ENCODE results near the gene IL6ST. TPM values are rescaled to one million over a fixed set of nuclear protein-coding genes. Genes with fewer than 3 reads are reported as not detected.
A peak's percentile ranks its signal among the peaks of the same experiment; 100 is the strongest.

The IL6ST gene
- polyA plus RNA-seq, 1 donor (not counting 4 experiments of a cell fraction or from before 2014, with no cell fraction given), result 41.3 TPM

DNA sequence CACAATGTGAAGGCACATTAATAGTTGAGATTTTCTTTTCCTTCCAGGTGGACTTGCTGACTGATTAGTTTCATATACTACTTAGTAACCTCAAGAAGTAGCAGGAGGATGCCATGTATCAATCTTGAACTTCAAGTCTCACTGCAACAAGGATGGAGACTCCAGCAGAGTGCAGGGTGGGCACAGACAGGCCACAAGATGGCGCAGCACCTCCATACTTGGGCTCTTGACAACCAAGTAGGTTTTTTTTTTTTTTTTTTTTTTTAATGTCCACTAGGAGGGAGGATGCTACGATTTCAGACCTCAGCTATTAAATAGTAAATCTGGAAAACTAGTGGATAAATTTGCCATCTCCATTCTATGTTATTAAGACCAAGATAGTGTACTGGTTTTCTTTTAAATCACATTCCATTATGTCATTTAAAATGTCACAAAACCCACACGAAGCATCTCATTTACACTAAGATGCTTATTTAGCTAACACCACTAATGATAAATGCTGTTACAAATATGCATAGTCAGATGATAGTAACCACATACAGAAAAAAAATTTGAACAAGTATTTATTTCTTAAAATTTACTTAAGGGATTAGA, 58.6 kb downstream of the IL6ST start:
- Histone ChIP-seq H3K79me2 (ENCODE audit: control insufficient read depth, insufficient read depth, low read length) (no peaks in the 10 kb centered on the region), H3K27ac (ENCODE audit: control insufficient read depth, insufficient read depth, low read length) (no peak overlapping the region), H3K36me3 (ENCODE audit: control insufficient read depth in 2 of 2, extremely low read depth in 1 of 2, insufficient read depth in 2 of 2, low read length in 2 of 2) (no peaks in the 10 kb centered on the region), H3K4me2 (ENCODE audit: control insufficient read depth, extremely low read depth, insufficient read depth, low read depth, low read length) (no peak overlapping the region), H3K4me1 (ENCODE audit: control insufficient read depth, extremely low read depth, insufficient read depth, low read length) (no peaks in the 10 kb centered on the region), H3K4me3 (ENCODE audit: control insufficient read depth in 2 of 3, extremely low read depth in 1 of 3, insufficient read depth in 2 of 3, low read depth in 1 of 3, low read length in 3 of 3) (no peak overlapping the region), H2AFZ (ENCODE audit: control insufficient read depth, low read length) (no peak overlapping the region), H3K9ac (ENCODE audit: control insufficient read depth, extremely low read depth, insufficient read depth, low read length) (no peak overlapping the region), H4K20me1 (ENCODE audit: control insufficient read depth, extremely low read depth, insufficient read depth, low read length) (no peaks in the 10 kb centered on the region), H3K9me1 (ENCODE audit: control insufficient read depth, extremely low read depth, insufficient read depth, low read length) (no peaks in the 10 kb centered on the region), H3K27me3 (ENCODE audit: control insufficient read depth, extremely low read depth, insufficient read depth, low read length) (no peaks in the 10 kb centered on the region), H3K9me3 (ENCODE audit: control insufficient read depth, low read depth, low read length) (no peaks in the 10 kb centered on the region)
- FAIRE-seq (peak; percentile 61), DNase-seq (ENCODE audit: low read depth, low spot score) (peak; percentile 64)
- dilution Hi-C loops (cut with MboI; ENCODE audit: extremely low pct_ligation_motif_present, low sequenced_read_pairs), result no loop called here
- TF ChIP-seq, protein P1, sequence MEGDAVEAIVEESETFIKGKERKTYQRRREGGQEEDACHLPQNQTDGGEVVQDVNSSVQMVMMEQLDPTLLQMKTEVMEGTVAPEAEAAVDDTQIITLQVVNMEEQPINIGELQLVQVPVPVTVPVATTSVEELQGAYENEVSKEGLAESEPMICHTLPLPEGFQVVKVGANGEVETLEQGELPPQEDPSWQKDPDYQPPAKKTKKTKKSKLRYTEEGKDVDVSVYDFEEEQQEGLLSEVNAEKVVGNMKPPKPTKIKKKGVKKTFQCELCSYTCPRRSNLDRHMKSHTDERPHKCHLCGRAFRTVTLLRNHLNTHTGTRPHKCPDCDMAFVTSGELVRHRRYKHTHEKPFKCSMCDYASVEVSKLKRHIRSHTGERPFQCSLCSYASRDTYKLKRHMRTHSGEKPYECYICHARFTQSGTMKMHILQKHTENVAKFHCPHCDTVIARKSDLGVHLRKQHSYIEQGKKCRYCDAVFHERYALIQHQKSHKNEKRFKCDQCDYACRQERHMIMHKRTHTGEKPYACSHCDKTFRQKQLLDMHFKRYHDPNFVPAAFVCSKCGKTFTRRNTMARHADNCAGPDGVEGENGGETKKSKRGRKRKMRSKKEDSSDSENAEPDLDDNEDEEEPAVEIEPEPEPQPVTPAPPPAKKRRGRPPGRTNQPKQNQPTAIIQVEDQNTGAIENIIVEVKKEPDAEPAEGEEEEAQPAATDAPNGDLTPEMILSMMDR (optimal IDR thresholded peaks at IDR 0.05 in 1 of 3, IDR thresholded peaks at IDR 0.05 in 1 of 3, conservative IDR thresholded peaks at IDR 0.05 in 1 of 3; ENCODE audit: extremely low read depth in 1 of 3, insufficient read depth in 2 of 3, low read length in 3 of 3), result peak; percentile 85 to 93 (median 86)
- no peak for TF ChIP-seq EZH2 (IDR thresholded peaks at IDR 0.05; ENCODE audit: low read length)

DNA sequence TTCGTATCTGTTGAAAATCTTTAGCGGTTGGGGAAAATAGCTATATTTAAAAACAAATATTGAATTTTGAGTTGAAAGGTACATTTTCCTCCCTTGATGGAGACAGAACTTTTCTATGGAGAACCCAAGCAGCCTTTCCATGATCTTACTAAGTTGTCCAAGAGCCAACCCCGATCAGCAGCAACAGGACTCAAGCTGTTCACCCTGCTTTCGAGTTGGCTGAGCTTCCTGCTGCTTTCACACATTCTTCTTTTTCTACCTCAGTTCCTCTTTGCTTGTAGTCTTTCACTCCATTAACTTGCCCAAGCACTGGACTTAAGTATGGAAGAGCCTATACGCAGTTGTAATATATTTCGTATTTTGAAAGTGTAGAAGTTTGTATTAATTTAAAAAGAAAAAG, 59.4 kb downstream of the IL6ST start:
- no peaks in the 10 kb centered on the region for H3K79me2 ChIP-seq (ENCODE audit: control insufficient read depth, insufficient read depth, low read length)
- no peaks in the 10 kb centered on the region for H4K20me1 ChIP-seq (ENCODE audit: control insufficient read depth, extremely low read depth, insufficient read depth, low read length)
- dilution Hi-C loops (cut with MboI; ENCODE audit: extremely low pct_ligation_motif_present, low sequenced_read_pairs), result no loop called here
- H3K4me2 ChIP-seq (ENCODE audit: control insufficient read depth, extremely low read depth, insufficient read depth, low read depth, low read length), result no peak overlapping the region
- no peaks in the 10 kb centered on the region for H3K4me1 ChIP-seq (ENCODE audit: control insufficient read depth, extremely low read depth, insufficient read depth, low read length)
- no peaks in the 10 kb centered on the region for H3K9me1 ChIP-seq (ENCODE audit: control insufficient read depth, extremely low read depth, insufficient read depth, low read length)
- no peaks in the 10 kb centered on the region for H3K36me3 ChIP-seq (ENCODE audit: control insufficient read depth in 2 of 2, extremely low read depth in 1 of 2, insufficient read depth in 2 of 2, low read length in 2 of 2)
- H2AFZ ChIP-seq (ENCODE audit: control insufficient read depth, low read length), result no peak overlapping the region
- H3K9me3 ChIP-seq (ENCODE audit: control insufficient read depth, low read depth, low read length), result no peaks in the 10 kb centered on the region
- H3K9ac ChIP-seq (ENCODE audit: control insufficient read depth, extremely low read depth, insufficient read depth, low read length), result no peak overlapping the region
- no peak overlapping the region for H3K4me3 ChIP-seq (ENCODE audit: control insufficient read depth in 2 of 3, extremely low read depth in 1 of 3, insufficient read depth in 2 of 3, low read depth in 1 of 3, low read length in 3 of 3)
- DNase-seq (ENCODE audit: low read depth, low spot score), result no peak
- no peaks in the 10 kb centered on the region for H3K27me3 ChIP-seq (ENCODE audit: control insufficient read depth, extremely low read depth, insufficient read depth, low read length)
- no peak overlapping the region for H3K27ac ChIP-seq (ENCODE audit: control insufficient read depth, insufficient read depth, low read length)
- no peak for FAIRE-seq
- TF ChIP-seq EZH2 (IDR thresholded peaks at IDR 0.05; ENCODE audit: low read length), result no peak
- TF ChIP-seq, protein P1 (optimal IDR thresholded peaks at IDR 0.05 in 1 of 3, IDR thresholded peaks at IDR 0.05 in 1 of 3, conservative IDR thresholded peaks at IDR 0.05 in 1 of 3; ENCODE audit: extremely low read depth in 1 of 3, insufficient read depth in 2 of 3, low read length in 3 of 3), result no peak

Data from keratinocyte (primary cell).